NCI-H2107 (cell line): ENCODE measurements around the gene MROH2B.

Source experiments
- DNase-seq: peaks from one replicate; lab custom pipeline; 2025; lab: John Stamatoyannopoulos, UW

MROH2B gene

DNA sequence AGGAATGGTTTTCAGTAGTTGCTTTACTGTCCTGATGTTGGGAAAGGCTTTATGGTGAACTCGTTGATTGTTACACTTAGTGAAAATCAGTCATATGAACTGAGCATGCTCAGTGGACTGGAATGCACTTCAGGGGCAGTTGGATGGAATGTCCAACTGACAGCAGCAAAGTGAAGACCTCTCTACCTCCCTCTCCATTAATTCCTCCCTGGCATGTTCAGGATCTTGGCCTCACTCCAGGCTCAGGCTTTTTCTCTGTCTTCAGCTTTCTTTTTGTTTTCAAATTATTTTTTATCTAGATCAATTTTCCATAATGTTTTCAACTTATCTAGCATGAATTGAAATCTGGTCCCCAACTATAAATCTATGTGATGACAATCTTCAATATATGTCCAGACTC lies at the start of gene MROH2B:
Gene MROH2B, minus strand, starts transcription at position 101 of the 400 bp plus-strand sequence. CDS start 490 bp downstream, outside the sequence.
- DNase-seq: no peak

DNA sequence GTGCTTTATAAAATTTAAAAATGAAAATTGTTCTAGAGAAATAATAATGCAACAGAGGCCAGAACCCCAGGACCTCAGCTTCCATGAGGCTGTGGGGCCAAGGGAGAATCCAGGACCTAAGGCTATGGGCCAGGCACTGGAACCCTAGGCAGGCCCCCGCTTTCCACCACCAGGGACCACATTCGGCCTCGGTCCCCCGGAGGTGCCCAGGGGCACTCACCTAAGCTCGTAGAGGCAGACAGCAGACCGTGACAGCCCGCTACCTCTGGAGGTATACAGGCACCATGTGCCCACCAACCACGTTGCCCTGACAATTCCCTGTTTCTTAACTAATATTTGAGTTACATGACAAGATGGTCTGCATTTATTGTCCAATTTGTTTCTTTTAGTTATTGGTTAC lies 49.5 kb upstream of the MROH2B start:
- no peak for DNase-seq

DNA sequence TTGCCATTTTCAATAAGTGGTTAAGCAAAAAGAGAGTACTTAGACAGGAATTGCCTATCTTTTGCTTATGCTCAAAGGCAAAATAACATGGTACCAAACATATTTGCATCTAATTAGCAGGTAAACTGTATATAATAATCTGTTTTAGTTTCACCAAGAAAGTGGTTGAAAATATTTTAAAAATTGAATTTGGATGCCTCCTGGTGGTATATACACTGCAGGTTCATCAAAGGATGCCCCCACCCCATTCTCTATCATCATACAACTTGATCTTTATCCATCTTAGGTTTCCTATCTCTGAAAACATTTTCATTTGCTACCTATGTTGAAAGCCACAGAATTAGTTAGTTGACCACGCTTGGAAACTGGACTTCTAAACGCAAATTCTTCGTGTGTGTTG lies 47.0 kb upstream of the MROH2B start:
- DNase-seq: no peak

DNA sequence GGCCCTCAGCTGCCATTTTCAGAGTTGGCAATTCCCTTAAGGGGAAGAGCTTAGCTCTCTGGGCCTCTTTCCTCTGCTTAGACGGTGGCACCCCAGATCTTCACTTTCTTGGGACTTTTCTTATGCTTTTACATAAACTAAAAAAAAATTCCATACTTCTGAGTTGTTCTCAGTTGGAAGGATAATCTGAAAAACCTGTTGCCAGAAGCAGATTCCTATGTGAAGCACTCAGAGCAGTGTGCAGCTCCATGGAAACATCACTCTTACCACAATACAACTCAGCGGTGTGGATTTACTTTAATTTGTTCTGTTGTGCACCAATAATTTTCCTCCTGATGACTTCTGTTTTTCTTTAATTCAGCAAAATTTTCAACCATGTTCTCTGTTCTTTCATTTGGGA lies 44.1 kb upstream of the MROH2B start:
- no peak for DNase-seq

DNA sequence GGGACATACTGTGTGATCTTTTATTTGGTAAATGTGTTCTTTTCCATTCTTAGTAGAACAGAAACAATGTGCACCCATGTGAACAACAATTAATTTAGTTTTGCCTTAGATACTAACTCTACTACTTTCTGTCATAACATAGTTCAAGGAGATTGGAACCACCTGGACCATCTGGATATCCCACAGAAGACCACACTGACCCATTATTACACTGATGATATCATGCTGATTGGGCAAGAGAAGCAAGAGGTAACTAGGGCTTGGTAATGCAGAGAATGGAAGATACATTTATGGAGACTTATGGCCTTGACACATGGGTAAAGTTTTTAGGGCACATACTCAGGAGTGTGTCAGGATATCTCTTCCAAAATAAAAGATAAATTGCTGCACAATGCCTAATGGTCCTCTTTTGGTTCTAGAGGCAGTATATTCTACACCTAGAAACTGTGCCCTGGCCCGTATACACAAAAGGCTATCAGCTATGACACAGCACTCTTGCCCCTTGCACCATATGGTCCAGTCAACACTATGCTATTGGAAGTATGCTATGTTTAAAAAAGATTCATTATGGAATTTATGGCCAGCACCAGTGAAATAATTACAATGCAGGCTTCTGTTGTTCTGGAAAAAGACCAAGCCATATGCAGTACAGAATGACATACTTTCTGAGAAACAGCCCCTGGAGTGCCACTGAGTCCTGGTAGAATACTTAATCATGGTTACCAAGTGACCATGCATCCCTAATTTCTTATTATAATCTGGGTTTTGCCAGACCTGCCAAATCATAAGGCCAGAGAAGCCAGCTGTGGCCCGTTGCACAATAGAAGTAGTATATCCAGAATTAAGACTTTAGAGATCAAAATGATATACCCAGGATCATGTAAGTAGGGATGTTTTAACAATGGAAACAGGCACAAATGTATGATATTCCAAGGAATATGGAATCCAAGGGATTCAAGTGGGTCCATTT lies 41.6 kb upstream of the MROH2B start:
- DNase-seq: no peak

DNA sequence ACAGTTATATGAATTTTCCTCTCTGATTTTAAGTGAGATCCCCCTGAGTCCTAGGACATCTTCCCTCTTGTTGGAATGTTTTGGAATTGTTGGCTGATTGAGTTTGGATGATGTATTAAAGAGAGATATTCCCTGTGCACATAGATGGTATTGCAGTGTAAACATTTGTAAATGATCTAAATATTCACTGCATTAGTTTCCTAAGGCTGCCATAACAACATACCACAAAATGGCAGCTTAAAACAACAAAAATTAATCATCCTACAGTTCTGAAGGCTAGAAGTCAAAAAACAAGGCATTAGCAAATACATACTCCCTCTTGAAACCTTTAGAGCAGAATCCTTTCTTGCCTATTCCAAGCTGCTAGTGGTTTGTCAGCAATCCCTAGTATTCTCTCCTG lies 38.0 kb upstream of the MROH2B start:
- no peak for DNase-seq

DNA sequence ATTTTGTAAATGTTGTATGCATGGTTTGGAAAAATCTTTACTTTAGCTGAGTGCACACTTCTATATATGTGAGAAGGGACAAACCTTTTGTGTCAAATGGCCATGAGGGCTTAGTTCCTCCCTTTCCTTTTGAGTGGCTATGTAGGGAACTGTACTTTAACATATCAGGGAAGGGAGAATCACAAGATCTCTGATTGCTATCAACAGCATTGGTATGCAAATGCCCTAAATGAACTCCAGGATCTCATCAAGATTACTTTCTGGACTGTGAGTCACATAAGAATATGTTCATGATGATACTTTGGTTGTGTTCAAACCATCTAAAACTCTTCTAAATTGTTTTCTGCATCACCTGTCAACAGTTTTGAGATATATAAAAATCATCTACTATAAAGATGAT lies 31.2 kb upstream of the MROH2B start:
- DNase-seq: no peak

DNA sequence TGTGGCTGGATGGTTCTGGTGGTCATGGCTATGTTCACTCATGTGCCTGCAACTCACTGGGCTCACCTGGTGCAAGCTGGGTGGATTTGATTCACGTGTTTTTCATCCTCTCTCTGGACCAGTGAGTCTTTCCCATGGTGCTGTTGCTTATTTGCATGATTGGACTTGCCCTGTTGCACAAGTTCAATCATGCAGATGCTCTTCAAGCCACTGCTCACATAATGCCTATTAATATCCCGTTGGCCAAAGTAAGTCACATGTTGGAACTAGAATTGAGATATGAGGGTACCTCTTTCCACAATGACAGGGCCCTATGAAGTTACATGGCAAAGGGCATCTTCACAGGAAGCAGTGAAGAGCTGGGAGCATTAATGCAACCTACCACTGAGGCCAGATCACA lies 26.5 kb upstream of the MROH2B start:
- DNase-seq: no peak

DNA sequence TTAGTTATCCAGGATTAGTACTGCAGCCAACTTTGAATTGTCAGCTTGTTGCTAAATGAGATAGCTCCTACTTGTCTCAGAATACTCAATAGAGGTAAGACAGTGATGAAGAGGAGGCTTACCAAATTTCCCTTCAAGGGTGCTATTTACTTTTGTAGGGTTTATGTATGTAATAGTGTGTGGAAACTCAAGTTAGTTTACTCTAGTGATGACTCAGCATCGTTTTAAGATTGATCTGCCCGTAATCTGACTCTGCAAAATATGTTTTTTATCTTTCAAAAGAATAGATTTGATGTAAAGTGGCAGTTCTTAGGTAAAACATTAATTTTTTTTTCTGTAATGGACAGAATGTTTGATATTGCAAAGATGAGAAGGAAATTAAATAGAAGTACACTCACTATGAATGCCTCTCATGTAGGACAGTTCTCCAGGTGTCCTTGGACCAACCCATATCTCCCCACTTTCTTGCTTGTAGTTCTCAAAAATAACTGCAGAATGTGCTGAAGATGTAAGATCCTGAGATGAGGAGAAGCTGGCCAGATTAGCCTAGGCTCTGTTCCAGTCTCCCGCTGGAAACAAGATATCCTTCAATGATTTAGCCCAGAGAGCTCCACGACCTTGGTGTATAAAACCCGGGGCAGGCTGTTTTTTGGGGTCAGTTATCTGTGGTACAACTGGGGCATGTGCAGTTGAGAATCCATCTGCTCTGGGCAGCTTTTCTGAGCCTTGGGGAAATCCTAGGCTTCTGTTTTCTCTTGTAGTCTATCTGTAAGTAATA lies 24.4 kb upstream of the MROH2B start:
- DNase-seq: no peak

DNA sequence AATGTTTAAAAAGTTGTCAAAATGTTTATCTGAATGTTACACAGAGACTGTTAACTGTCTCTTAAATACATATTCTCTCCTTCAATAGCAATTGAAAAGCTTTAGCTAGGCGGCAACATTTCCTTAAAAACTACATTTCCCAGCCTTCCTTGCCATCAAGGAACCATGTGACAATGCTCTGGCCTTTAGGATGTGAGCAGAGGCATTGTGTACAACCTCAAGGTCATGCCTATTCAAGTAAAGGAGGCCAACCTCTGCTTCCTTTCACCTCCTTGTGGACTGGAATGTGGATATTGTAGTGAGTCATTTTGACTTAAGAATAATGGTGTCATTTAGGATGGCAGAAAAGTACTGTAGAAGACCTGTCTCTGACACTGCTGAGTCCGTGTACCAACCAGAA lies 23.7 kb upstream of the MROH2B start:
- DNase-seq: no peak

DNA sequence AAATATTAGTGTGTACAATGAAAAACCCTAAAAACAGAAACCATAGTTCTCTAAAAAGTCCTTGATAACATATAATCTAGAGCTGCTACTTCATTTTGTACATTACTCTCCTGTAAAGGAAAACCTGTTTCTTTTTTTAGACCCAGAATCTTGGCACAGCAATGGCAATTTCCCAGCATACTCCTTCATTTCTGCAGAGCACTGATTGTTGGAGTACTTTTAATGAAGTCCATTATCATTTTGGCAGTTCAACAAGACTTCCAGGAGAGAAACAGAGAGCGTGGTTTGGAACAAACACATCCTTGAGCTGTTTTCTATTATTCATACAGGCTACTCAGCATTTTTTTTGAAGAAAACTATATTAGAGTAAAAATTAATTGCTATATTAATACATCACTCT lies 22.7 kb upstream of the MROH2B start:
- no peak for DNase-seq

DNA sequence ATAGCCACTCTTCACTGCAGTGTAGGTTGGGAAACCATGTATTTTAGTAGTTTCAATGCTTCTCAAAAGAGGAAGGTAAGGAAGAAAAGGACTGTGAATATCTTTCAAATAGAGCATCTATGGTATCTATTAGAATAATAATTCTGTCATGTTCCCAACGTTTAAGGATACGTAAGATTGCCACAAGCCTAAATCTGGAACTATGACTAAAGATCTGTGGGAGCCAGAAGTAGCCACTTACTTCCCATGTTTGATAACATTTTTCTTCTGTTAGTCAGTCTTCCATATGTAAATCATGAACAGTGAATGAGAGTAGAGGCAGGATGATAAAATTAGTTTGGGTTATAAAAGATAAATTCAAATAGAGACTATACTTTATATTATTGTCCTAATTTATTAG lies 16.3 kb upstream of the MROH2B start:
- no peak for DNase-seq

DNA sequence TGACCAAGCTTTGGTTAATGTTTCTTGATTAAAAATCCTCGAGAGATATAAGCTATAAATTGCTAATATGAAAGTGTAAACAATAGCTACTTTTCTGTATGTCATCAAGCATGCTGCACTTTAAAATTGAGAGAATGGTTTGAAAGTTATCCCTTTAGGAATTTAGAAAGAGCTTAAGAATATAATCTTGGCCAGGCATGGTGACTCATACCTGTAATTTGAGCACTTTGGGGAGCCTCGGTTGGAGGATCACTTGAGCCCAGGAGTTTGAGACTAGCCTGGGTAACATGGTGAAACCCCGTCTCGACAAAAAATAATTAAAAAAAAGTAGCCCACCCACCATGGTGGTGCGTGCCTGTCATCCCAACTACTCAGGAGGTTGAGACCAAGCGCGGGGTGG lies 12.2 kb upstream of the MROH2B start:
- no peak for DNase-seq

DNA sequence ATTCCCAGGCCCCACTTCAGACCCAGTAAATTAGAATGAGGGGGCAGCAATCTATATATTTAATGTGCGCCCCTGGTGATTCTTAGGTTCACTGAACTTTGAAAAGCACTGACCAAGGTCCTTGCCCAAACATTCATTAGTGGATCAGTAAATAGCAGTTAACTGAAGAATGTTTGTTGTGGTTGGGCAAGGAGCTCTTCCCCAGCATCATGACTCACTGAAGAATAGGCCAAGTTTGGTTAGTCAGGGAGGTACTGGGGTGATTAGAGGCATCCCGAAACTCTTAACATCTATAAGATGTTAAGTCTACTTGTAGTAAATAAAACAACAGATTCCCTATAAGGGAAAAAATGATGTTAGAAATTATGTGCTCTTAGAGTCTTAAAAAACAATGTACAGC lies 833 bp upstream of the MROH2B start:
- DNase-seq: no peak

DNA sequence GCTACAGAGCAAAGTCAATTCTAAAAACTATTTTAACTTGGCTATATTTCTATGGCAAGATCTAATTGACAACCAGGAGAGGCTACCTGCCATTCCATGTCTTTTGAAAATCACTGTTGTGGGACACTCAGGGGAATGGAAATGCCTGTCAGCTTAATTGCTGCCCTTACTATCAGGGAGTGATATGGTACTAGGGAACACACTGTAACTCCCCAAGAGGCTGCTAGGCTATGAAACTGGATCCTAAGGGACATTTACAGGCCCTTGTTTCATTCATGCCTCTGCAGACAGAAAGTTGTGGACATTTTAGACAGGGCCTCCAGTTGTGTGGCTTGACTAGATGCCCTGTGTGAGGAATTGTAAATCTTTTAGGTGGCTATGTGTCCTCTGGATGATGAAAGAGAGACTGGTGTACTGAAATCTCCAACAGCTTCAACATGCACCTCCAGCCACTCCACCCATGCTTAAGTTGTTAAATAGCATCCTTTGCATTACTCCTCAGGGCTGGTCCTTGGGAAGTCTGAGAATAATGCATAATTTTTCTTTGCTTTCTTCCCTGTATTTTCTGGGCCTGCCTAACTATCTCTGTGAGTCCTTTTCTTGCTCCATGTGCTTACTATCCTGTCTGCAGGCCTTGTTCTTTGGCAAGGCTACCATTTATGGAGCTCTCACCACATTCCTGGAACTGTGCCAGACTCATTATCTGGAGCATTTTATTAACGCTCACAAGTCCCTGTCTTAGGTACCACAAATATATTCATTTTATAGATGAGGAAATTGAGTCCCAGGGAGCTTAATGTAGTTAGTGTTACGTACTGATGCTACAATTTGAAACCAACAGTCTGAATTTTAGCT lies 3.2 kb downstream of the MROH2B start:
- no peak for DNase-seq

DNA sequence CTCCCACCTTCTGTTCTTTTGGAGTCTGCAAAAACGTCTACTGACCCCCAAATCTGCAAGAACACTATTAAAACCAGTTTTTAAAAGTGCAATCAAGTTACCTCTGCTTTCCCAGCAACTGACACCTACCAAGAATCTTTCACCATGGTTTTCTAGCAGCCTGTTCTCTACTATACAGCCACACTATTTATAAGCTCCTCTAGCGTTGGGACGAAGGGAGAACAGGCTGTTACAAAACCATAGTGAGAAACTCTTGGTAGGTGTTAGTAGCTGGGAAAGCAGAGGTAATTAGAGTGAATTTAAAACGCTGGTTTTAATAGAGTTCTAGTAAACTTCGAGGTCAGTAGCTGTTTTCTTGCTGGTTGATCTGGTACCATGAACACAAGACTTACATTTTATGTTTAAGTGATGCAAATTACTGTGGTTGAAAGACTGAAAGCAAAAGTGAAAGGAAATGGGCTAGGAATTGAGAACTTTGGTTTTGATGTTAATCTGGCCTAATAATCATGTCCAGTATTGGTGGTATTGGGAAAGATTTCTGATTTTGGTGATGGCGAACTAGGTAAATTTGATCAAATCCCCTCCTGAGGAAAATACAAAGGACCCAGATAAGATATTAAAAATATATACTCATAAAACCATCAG lies 5.3 kb downstream of the MROH2B start:
- no peak for DNase-seq

DNA sequence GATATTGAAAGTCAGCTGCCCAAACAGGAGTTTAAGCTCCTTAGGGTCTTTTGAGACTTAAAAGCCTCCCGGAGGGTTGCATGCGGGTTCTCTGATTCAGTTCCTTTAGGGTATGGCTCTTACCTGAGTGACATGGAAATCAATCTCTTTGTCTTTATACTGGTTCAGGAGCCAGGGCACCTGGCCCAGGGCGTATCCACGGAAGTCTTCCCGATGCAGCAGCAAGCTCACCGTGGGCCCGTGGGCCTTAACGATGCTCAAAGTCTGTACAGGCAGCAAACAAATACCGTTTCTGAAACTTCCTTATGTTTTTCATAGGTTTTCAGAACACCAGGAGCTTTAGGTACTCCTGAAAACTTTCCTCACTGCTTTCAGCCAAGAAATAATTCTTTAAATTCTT lies 13.2 kb downstream of the MROH2B start:
- DNase-seq: no peak

DNA sequence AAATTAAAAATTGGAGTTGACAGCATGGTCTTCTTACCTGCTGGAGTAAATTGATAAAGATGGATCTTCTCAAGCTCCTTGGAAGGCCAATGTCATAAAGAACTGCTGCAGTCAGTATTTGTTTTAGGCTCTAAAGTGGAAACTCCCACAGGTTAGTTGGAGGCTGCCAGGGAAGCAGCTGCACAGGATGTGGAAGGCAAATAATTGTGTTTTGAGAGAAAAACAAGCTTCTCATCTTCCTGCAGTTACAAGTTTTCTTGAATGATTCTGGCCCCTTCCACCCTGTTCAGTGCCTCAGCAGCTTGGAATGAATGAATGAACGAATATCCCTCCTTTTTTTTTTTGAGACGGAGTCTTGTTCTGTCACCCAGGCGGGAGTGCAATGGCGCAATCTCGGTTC lies 13.9 kb downstream of the MROH2B start:
- DNase-seq: no peak

DNA sequence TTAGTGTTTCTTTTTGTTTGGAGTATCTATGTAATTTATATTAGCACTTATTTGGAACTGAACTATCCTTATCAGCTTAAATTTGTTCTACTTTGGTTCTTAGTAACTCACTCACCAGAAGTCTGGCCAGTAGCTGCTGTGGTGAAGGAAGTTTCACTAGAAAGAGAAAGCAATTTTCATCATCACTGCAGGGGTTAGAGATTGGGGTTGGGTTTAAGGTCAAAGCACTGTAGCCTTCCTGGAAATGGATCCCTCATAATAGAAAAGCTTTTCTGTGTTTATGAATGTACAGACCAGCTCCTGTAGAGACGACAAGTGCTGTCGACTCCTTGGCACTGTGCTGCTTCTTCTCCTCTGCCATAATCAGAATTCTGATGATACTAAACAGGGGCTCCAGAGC lies 22.2 kb downstream of the MROH2B start:
- DNase-seq: no peak

DNA sequence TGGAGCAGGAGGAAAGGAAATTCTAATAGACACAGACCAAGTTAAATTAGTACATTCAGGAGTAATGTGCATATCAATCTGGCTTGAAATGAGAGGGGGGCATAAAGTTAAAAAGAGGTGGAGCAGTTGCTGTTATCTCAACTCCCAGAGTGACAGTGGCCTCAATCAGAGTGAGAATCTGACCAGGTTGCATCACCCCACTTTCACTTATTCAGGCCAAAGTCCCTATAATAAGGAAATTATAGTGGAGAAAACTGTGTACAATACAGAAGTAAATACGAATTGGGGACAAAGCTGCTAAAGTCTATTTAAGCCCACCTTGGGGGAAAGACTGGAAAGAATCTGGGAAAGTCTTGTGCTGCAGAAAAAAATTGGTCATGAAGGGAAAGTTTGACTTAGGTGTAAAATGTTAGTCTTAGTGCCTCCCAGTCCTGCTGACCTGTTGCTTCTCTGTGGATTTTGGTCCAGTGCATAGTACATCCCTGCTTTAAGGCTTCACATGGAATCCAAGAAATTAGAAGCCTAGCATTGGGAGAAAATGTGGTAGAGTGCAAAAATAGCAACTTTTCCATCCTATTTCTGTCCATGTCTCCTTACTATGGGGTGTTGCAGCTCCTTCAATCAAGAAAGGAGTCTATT lies 27.9 kb downstream of the MROH2B start:
- no peak for DNase-seq

DNA sequence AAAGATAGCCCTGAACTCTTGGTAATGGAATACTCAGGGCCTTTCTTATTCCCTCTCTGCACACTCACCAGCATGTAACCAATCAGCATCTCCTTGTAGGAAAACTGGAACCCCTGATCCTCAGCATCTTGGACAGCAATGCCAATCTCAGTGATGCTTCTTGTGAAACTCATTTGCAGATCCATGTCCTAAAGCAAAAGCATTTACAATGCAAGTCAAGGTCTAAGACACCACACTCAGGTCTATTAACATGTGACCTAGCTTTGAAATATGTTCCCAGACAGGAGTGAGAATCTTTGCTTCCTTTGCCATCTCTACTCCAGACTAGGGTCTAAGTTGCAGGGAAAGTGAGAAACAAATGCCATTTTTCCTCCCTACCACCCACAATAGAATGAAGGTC lies 38.2 kb downstream of the MROH2B start:
- no peak for DNase-seq
